H9 (cell line): ENCODE measurements around the gene SCLY. TPM values are rescaled to one million over a fixed set of nuclear protein-coding genes. Genes with fewer than 3 reads are reported as not detected.

Source experiments
- DNase-seq: peaks from one replicate; pipeline ENCODE4 v3.0.0-alpha.2; 2017
- H2AFZ ChIP-seq: one replicate; pipeline ENCODE4 v1.6.1; 2013; ENCODE audit warnings: mild to moderate bottlenecking, low read length, control low read depth, moderate library complexity
- H2AK5ac ChIP-seq: 2 replicates; pipeline ENCODE4 v1.6.1; 2013; ENCODE audit warnings: low read length, control low read depth, mixed read lengths; ENCODE audit not compliant: insufficient read length
- H2BK120ac ChIP-seq: one replicate; pipeline ENCODE4 v1.6.1; 2013; ENCODE audit warnings: low read depth, mild to moderate bottlenecking, low read length, control low read depth, inconsistent platforms; ENCODE audit not compliant: poor library complexity, severe bottlenecking
- H2BK12ac ChIP-seq: 2 replicates; pipeline ENCODE4 v1.6.1; 2013; ENCODE audit warnings: low read length, control low read depth, mixed read lengths, low read depth; ENCODE audit not compliant: insufficient read length
- H2BK15ac ChIP-seq: 2 replicates; pipeline ENCODE4 v1.6.1; 2013; ENCODE audit warnings: low read depth, low read length, control low read depth
- H2BK20ac ChIP-seq: one replicate; pipeline ENCODE4 v1.6.1; 2013; ENCODE audit warnings: low read depth, mild to moderate bottlenecking, low read length, control low read depth, inconsistent platforms; ENCODE audit not compliant: poor library complexity, severe bottlenecking
- H2BK5ac ChIP-seq: 2 replicates; pipeline ENCODE4 v1.6.1; 2013; ENCODE audit warnings: low read length, control low read depth, mixed read lengths; ENCODE audit not compliant: insufficient read length
- H3K14ac ChIP-seq: 2 replicates; pipeline ENCODE4 v1.6.1; 2013; ENCODE audit warnings: low read length, control low read depth; ENCODE audit not compliant: insufficient read depth
- H3K18ac ChIP-seq: 2 replicates; pipeline ENCODE4 v1.6.1; 2013; ENCODE audit warnings: low read depth, mild to moderate bottlenecking, mixed read lengths, low read length, control low read depth; ENCODE audit not compliant: insufficient read length
- H3K23ac ChIP-seq: 2 replicates; pipeline ENCODE4 v1.6.1; 2013; ENCODE audit warnings: low read length, control low read depth, mixed read lengths, low read depth; ENCODE audit not compliant: insufficient read length
- H3K23me2 ChIP-seq: 2 replicates; pipeline ENCODE4 v1.6.1; 2013; ENCODE audit warnings: low read depth, mild to moderate bottlenecking, mixed read lengths, low read length, control low read depth; ENCODE audit not compliant: insufficient read length, poor library complexity, severe bottlenecking
- H3K27ac ChIP-seq: 2 replicates; pipeline ENCODE4 v1.5.1; 2013; ENCODE audit warnings: low read length, control low read depth, mixed read lengths, low read depth; ENCODE audit not compliant: insufficient read length
- H3K27me3 ChIP-seq: 2 replicates; pipeline ENCODE4 v1.6.1; 2013; ENCODE audit warnings: low read length, control low read depth, inconsistent platforms; ENCODE audit not compliant: insufficient read depth
- H3K4ac ChIP-seq: 2 replicates; pipeline ENCODE4 v1.6.1; 2013; ENCODE audit warnings: low read depth, mild to moderate bottlenecking, control low read depth, inconsistent platforms, low read length, moderate library complexity
- H3K4me1 ChIP-seq: 2 replicates; pipeline ENCODE4 v1.6.1; 2013; ENCODE audit warnings: low read length, control low read depth, inconsistent platforms; ENCODE audit not compliant: insufficient read depth
- H3K4me2 ChIP-seq: 2 replicates; pipeline ENCODE4 v1.6.1; 2013; ENCODE audit warnings: low read length, control low read depth, mixed read lengths; ENCODE audit not compliant: insufficient read length, insufficient read depth
- H3K56ac ChIP-seq: 2 replicates; pipeline ENCODE4 v1.6.1; 2013; ENCODE audit warnings: low read depth, mild to moderate bottlenecking, mixed read lengths, low read length, control low read depth; ENCODE audit not compliant: insufficient read length
- H3K79me1 ChIP-seq: 2 replicates; pipeline ENCODE4 v1.6.1; 2013; ENCODE audit warnings: low read depth, mild to moderate bottlenecking, moderate library complexity, low read length, control low read depth, inconsistent platforms; ENCODE audit not compliant: insufficient read depth, poor library complexity, severe bottlenecking
- H3K79me2 ChIP-seq: 2 replicates; pipeline ENCODE4 v1.6.1; 2013; ENCODE audit warnings: low read length, control low read depth, inconsistent platforms; ENCODE audit not compliant: insufficient read depth
- H3K9ac ChIP-seq: 2 replicates; pipeline ENCODE4 v1.6.1; 2013; ENCODE audit warnings: low read length, control low read depth, mixed read lengths; ENCODE audit not compliant: insufficient read length; ENCODE audit errors: extremely low read depth
- H3K9me3 ChIP-seq: one replicate; pipeline ENCODE4 v1.6.1; 2013; ENCODE audit warnings: low read depth, low read length, inconsistent platforms; ENCODE audit not compliant: control insufficient read depth
- H3T11ph ChIP-seq: one replicate; pipeline ENCODE4 v1.6.1; 2013; ENCODE audit warnings: mild to moderate bottlenecking, low read length, control low read depth, inconsistent platforms
- H4K20me1 ChIP-seq: one replicate; pipeline ENCODE4 v1.6.1; 2013; ENCODE audit not compliant: control insufficient read depth, insufficient read length, insufficient read depth
- H4K5ac ChIP-seq: 2 replicates; pipeline ENCODE4 v1.6.1; 2013; ENCODE audit warnings: low read depth, mild to moderate bottlenecking, mixed read lengths, low read length, control low read depth; ENCODE audit not compliant: insufficient read length
- H4K8ac ChIP-seq: replicated peaks from 2 replicates; pipeline ENCODE4 v1.6.1; 2013; ENCODE audit warnings: low read length, control low read depth, mixed read lengths, low read depth; ENCODE audit not compliant: insufficient read length
- H4K91ac ChIP-seq: 2 replicates; pipeline ENCODE4 v1.6.1; 2013; ENCODE audit warnings: low read depth, mild to moderate bottlenecking, moderate library complexity, mixed read lengths, low read length, control low read depth; ENCODE audit not compliant: insufficient read length
- H3K27ac Mint-ChIP-seq, 3 experiments: 2 replicates in 2 of 3; 3 replicates in 1 of 3; pipeline ENCODE4 v1.8.0; 2020 to 2021; ENCODE audit warnings: mixed read lengths in 3 of 3, mild to moderate bottlenecking in 1 of 3, moderate library complexity in 1 of 3
- H3K27me3 Mint-ChIP-seq: 2 replicates; pipeline ENCODE4 v1.8.0; 2021; ENCODE audit warnings: low read depth, mild to moderate bottlenecking, moderate library complexity, mixed read lengths
- H3K36me3 Mint-ChIP-seq, 3 experiments: 2 replicates in 2 of 3; 3 replicates in 1 of 3; pipeline ENCODE4 v1.8.0; 2020 to 2021; ENCODE audit warnings: low read depth in 3 of 3, mixed read lengths in 3 of 3; ENCODE audit not compliant: insufficient read depth in 1 of 3
- H3K4me1 Mint-ChIP-seq, 2 experiments: 2 replicates each; pipeline ENCODE4 v1.8.0; 2020; ENCODE audit warnings: mixed read lengths in 2 of 2
- H3K4me3 Mint-ChIP-seq, 2 experiments: 2 replicates in 1 of 2; 3 replicates in 1 of 2; pipeline ENCODE4 v1.8.0; 2020 to 2021; ENCODE audit warnings: mild to moderate bottlenecking in 2 of 2, mixed read lengths in 2 of 2, moderate library complexity in 1 of 2
- H3K9me3 Mint-ChIP-seq, 2 experiments: 2 replicates in 1 of 2; 3 replicates in 1 of 2; pipeline ENCODE4 v1.8.0; 2020; ENCODE audit warnings: mild to moderate bottlenecking in 2 of 2, mixed read lengths in 2 of 2, moderate library complexity in 1 of 2
- CTCF ChIP-seq: fragments of 200-600 bp; sonication (generic); conservative IDR thresholded peaks from 3 replicates; pipeline ENCODE4 v1.8.0; 2021; ENCODE audit warnings: antibody characterized with exemption, mild to moderate bottlenecking
- WGBS: extraction: QIAGEN DNeasy Blood & Tissue Kit; methylation state at CpG from one replicate; pipeline ENCODE4 v1.1.7; 2013; ENCODE audit warnings: missing lambda C conversion rate, low lambda C conversion rate, mixed read lengths; ENCODE audit not compliant: insufficient read length; ENCODE audit errors: extremely low coverage; 5-methylcytosine and 5-hydroxymethylcytosine counted together
- total RNA-seq: library from RNA; stranded (reverse); gene quantifications from 2 replicates; pipeline ENCODE4 v1.2.1, GENCODE V29; 2021

SCLY gene
- total RNA-seq, 1 experiment from 2014 or later, result 55.3 TPM

DNA sequence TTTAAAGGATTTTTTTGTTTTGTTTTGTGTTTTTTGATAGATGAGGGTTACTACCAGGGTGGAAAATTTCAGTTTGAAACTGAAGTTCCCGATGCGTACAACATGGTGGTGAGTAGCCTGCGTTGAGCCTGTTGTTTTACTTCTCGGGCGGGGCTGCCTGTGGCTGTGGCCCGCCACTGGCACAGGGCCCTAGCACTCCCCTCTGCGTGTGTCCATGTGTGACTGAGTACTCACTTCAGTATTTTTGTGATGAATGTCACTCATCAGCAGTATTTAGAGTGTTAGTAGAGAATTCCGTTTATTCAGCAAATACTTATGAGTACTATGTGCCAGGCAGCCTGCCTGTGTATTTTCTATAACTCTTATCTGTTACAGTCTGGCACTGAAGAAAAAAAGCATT, 44.3 kb upstream of the SCLY start:
- Histone ChIP-seq H4K8ac (peak overlapping the region; percentile 90), H2BK120ac (no peak overlapping the region), H2BK5ac (no peak overlapping the region), H3K23ac (no peak overlapping the region), H2BK15ac (no peak overlapping the region), H2AK5ac (no peak overlapping the region), H3K4ac (no peak overlapping the region), H2AFZ (no peak overlapping the region), H3K79me1 (peaks cover 7% of the 10 kb centered on the region), H3K9me3 (no peaks in the 10 kb centered on the region), H2BK20ac (no peak overlapping the region), H3K79me2 (no peaks in the 10 kb centered on the region; the same call in 1 of the 2 replicates), H3K27ac (no peak overlapping the region), H3K23me2 (no peaks in the 10 kb centered on the region), H4K91ac (no peak overlapping the region), H4K20me1 (no peaks in the 10 kb centered on the region), H2BK12ac (no peak overlapping the region), H3K4me2 (no peak overlapping the region), H3K14ac (no peak overlapping the region), H3T11ph (no peak overlapping the region), H4K5ac (no peak overlapping the region), H3K56ac (no peak overlapping the region), H3K27me3 (no peaks in the 10 kb centered on the region), H3K9ac (no peak overlapping the region), H3K4me1 (no peaks in the 10 kb centered on the region), H3K18ac (no peak overlapping the region)
- WGBS, result no CpG with 5 or more reads among the region's 8 CpGs
- TF ChIP-seq CTCF, result no peak
- no peak overlapping the region for H3K27ac Mint-ChIP-seq
- no peaks in the 10 kb centered on the region for H3K27me3 Mint-ChIP-seq
- H3K36me3 Mint-ChIP-seq, result peaks cover 9 to 17% (median 15%) of the 10 kb centered on the region in 3 experiments; a peak in 6 of 7 replicates
- DNase-seq, result no peak
- H3K9me3 Mint-ChIP-seq, result no peaks in the 10 kb centered on the region
- H3K4me1 Mint-ChIP-seq, result no peaks in the 10 kb centered on the region
- no peak overlapping the region for H3K4me3 Mint-ChIP-seq
